ENCODE data around the gene NANS.
"Not testable (repeated sequence)": the region's sequence is repeated elsewhere in the genome, so short reads cannot be mapped to it uniquely, and the experiment has no call there.

NANS gene, protein sequence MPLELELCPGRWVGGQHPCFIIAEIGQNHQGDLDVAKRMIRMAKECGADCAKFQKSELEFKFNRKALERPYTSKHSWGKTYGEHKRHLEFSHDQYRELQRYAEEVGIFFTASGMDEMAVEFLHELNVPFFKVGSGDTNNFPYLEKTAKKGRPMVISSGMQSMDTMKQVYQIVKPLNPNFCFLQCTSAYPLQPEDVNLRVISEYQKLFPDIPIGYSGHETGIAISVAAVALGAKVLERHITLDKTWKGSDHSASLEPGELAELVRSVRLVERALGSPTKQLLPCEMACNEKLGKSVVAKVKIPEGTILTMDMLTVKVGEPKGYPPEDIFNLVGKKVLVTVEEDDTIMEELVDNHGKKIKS

DNA sequence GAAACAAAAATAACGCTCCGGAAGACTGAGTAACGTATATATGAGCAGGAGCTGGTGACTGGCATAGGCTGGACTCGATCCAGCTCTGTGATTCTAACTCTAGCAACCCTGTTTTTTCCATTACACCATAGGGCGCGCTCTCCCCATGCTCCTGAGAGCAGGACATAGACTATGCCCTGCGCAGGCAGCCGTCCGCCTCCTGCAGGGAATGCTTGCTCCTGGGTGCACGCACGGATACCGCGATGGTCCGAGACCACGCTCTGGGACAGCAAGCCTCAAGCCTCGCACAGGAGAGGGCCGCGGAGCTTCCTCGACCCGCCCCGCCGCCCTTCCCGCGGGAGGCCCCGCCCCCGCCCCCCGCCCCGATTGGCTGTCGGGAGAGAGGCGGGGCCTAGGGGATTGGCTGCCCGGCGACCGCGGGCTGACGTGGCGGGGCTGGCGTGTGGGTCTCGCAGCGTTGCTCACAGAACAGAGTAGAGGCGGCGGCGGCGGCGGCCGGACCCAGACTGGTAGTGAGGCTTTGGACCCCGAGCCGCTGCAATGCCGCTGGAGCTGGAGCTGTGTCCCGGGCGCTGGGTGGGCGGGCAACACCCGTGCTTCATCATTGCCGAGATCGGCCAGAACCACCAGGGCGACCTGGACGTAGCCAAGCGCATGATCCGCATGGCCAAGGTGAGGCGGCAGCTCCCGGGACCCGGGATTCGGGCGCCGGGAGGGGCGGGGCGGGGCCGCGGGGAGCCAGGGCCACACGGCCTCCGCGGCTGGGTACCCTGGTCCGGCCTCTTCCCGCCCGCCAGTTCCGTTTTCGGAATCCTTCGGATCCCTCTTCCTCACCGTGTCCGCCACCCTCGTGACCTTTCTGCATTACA lies at the start of gene NANS:
TSS of gene NANS (plus strand) at position 464 of the 869 bp plus-strand sequence. CDS start at position 541, 77 bp downstream.
- no peak for DNase-seq

- no peak for DNase-seq
Measured at GRCh38 chr9:98007251-98007928, 49.1 kb upstream of the NANS start.

DNA sequence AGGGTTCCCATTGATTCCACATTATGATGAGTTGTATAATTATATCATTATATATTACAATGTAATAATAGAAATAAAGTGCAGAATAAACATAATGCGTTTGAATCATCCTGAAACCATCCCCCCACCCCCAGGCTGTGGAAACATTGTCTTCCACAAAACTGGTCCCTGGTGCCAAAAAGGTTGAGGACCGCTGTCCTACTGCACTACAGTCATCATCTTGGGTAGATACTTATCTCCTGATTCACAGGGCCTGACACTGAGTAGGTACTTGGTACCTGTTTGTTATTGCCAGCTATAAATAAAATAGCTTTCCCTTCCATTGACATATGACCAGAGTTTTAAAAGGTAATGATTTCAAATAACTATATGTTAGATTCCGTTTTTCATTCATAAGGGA lies 47.8 kb upstream of the NANS start:
- DNase-seq = no peak

DNA sequence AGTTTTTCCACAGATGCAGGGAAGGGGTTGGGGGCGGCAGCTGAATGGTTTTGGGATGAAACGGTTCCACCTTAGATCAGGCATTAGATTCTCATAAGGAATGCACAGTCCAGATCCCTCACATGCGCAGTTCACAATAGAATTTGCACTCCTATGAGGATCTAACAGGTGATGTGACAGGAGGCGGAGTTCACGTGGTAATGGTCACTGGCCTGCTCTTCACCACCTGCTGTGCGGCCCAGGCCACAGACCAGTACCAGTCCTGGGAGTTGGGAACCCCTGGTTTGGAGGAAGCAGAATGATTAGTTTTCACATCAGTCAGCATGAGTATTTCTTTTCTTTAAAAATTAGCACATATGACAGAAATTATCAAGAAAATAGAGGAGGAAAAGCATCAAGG lies 47.1 kb upstream of the NANS start:
- DNase-seq = no peak

- no peak for DNase-seq
Measured at GRCh38 chr9:98009936-98010335, 46.6 kb upstream of the NANS start.

DNA sequence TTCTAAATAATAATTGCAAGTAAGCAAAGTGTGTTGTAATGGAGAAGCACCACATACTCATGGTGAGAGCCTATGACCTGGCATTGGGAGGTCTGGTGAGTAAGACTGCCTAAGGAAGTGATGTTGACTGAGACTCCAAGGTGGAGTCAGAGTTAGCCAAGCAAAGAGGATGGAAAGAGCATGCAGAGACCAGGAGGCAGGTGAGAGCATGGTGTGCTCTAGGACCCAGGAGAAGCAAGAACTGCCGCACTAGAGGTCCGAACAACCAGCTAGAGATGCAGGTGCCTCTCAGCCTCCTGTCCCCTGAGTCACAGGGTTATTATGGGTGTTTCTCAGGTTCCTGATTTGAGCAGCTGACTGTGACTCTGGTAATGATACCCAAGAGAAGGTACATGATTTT lies 46.1 kb upstream of the NANS start:
- DNase-seq = no peak

DNA sequence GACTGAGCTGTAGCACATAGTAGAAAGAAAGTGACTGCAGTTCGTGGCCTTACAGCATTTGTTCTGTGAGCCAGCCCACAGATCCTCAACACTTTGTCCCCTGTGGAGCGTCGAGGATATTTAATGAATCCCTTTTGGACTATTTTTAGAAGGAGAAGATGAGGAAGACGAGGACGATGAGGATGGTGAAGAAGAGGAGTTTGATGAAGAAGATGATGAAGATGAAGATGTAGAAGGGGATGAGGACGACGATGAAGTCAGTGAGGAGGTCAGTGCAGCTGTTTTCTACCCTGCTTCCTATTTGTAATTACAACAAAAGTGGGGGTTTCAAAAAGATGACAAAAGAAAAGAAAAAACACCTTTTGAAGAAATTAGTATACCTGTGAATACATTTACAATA lies 45.4 kb upstream of the NANS start:
- no peak for DNase-seq

DNA sequence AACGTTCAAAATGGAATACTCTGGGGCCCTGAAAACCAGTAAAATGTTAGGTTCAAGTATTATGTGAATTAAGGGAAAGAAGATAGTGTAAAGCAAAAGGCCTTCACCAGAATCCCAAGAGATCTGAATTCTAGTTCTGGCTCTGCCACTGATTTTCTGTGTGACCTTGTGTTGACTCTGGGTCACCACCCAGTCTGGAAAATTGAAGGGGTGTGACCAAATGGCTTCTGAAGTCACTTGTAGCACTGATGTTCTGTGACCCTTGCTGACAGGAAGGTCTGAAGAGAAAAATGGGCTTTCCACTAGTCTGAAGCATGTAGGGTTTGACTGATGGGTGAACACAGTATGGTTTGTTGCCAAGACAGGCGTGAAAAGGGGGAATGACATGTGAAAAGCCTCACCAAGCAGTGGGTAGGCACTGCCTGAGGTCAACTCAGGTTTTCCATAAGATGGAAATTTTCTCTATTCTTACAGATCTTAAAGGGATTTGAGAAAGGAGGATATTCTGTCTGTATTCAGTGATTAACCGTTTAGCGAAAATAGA lies 40.3 kb upstream of the NANS start:
- no peak for DNase-seq

DNA sequence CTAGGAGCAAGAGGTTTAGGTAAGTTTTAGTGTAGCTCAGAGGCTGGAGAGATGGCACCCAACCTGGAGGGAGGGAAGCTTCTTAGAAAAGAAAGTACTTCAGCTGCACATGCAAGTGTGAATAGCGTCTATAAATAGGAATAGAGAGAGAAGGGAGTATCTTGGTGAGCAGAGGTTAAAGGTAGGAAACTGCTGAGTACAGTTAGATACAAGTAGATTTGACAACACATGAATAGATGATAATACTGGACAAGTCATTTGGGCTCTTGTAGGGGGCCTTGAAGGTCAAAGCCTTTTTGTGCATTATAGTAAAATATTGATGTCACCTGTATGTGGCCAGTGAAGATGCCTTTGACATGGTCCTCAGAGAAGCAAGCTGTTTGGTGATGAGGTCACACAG lies 39.2 kb upstream of the NANS start:
- no peak for DNase-seq

GRCh38 chr9:98018347-98018746 lies 38.2 kb upstream of the NANS start:
- no peak for DNase-seq

DNA sequence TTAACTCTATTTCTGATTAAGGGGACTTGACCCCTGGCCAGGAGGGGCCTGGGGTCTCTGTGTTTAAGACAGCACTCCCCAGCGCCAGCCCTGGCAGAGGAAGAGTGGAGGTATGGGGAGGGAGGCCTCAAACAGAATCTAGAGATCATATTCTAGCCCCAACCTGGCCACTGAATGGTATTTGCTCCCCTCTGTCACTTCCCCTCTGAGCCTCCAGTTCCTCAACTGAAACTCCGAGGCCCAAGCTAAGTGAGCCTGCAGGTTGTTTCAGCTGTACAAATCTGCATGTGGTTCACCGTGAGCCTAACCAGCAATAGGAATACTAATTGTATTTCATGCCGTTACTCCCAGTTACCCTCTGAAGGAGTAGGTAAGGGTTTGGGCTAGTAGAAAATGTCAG lies 37.4 kb upstream of the NANS start:
- no peak for DNase-seq

GRCh38 chr9:98019869-98020268 lies 36.7 kb upstream of the NANS start:
- DNase-seq = not testable (repeated sequence)

DNA sequence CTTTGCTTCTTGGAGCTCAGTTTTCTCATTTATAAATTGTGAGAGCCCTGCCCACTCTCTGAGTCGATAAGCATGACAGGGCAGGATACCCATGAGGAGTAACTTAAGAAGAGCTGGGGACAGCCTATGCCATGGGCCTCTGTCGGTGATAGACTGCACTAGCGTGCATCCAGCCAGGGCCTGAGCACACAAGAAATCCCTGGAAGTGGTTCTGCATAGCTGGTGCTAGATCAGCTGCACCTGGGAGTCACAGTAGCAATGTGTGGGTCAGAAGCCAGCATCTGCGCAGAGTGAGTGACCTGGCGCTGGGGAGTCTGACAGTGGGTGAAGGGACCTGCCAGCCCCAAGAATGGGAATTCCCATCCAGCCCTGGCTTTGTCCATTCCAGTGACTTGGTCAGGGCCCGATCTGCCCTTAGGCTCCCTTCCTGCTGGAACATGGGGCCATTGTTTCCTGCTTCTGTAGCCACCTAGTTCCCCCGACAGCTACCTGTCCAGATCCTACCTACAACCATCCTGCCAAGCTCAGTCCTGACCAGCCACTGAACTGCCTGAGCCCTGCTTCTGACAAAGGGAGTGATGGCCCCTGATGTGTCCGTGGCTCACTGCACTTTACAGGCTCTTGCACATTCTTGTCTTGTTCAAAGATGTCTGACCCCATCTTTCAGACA lies 35.9 kb upstream of the NANS start:
- DNase-seq = no peak

DNA sequence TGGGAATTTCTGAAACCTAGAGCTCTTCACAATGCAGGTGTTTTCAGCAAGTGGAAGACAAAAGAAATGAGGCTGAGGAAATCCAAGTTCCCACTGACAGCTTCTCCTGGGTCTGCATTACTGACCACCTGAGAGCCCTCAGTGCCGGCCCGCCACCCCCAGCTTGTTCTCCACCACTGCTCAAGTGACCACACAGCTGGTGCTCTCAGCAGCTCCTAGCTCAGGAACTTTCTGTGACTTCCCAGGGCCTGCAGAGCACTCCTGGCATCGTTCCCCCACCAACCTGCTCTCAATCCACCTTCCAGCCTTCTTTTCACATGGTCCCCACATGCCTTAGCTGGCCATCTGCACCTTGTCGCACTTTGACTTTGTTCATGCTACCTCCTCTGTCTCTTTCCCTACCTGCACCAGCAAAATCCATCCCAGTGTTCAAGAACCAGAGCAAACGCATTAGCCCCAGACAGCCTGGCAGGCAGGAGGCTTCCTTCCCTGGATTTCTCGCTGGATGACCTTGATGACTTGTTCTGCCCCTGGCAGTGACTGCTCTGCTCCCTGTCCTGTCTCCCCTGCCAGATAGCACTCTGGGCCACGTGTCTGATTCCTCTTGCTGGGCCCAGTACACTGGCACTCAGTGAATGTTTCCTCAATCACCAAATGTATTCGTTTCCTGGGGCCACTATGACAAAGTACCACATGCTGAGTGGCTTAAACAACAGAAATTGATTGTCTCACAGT lies 35.1 kb upstream of the NANS start:
- no peak for DNase-seq

GRCh38 chr9:98022447-98022846 lies 34.1 kb upstream of the NANS start:
- DNase-seq = no peak

- DNase-seq = no peak
Measured at GRCh38 chr9:98024702-98025101, 31.8 kb upstream of the NANS start.

GRCh38 chr9:98031169-98031568 lies 25.4 kb upstream of the NANS start:
- no peak for DNase-seq

DNA sequence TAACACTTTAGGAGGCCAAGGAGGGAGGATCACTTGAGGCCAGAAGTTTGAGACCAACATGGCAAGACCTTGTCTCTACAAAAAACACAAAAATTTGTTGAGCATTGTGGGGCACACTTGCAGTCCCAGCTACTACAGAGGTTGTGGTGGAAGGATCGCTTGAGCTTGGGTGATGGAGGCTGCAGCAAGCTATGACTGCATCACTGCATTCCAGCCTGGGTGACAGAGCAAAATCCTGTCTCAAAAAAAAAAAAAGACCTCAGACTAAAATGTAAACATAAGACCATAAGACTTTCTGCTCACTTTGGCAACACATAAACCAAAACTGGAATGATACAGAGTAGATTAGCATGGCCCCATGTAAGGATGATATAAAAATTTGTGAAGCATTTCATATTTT lies 24.6 kb upstream of the NANS start:
- no peak for DNase-seq

DNA sequence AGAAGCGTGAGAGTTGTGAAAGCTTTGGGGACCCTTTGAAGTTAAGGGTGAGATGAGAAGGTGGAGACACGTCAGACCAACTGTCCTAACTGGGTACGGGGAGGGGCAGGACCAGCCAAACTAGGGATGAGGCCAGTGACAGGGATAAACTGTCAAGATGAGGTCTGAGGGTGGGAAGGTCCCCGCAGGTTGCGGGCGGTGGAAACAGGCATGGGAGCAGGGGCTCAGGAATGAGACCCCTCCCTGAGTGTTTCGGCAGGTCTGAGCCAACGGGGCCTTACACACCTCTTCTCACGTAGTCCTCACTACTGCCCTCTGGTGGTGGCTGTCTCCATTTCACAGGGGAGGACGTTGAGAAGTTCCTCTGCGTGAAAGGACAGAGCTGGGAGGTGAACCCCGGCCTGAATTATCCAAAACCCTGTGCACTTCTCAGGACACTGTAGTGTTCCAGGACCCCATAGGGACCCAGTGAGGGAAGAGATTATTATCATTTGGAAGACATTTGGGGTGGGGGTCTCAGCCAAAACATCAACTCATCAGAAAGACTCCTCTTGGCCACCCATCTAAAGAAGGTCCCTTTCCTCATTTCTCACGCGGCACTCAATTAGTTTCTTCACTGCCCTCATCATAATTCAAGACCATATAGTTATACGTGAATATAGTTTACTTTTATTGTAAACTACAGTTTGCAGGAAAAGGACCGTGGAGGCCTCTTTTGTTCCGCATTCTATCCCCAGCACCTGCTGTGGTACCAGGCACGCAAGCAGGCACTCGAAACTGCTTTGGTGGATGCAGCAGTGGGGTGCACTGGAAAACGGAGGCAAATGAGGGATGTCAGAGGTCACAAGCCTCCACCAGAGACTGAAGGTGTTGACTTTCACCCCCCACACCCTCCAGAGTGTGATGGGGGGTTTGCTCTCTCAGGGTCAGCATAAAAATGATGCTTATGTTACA lies 21.7 kb upstream of the NANS start:
- DNase-seq = no peak

GRCh38 chr9:98037357-98037756 lies 19.2 kb upstream of the NANS start:
- DNase-seq = no peak

DNA sequence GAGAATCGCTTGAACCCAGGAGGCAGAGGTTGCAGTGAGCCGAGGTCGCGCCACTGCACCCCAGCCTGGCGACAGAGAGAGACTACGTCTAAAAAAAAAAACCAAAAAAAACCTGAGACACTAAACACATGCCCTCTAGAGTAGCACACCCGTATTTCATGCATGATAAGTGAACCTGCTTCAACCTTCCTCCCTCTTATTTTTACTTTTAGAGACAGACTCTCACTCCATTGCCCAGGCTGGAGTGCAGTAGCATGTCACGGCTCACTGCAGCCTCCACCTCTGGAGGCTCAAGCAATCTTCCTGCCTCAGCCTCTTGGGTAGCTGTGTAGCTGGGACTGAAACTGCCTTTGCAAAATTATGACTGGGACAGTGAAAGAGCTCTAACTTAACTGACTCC lies 17.6 kb upstream of the NANS start:
- no peak for DNase-seq

Data from NCI-H187 treated with DMSO at 0.1 percent for 48 hours (cell line).